ENCODE results near the gene CCDC187. TPM values are rescaled to one million over a fixed set of nuclear protein-coding genes. Genes with fewer than 3 reads are reported as not detected.
A peak's percentile ranks its signal among the peaks of the same experiment; 100 is the strongest.

The CCDC187 gene
- total RNA-seq, 1 donor = 0.10 TPM

- Histone ChIP-seq H3K27me3 (ENCODE audit: insufficient read depth, low read length) (no peaks in the 10 kb centered on the region), H3K4me1 (ENCODE audit: insufficient read depth, low read length) (peaks cover 7% of the 10 kb centered on the region), H3K9me3 (ENCODE audit: low read depth, low read length) (no peaks in the 10 kb centered on the region)
Observed at GRCh38 chr9:136249877-136250559, 53.9 kb downstream of the CCDC187 start.

GRCh38 chr9:136248951-136249876 is 54.7 kb downstream of the CCDC187 start:
- Histone ChIP-seq H3K4me1 (ENCODE audit: insufficient read depth, low read length) (peaks cover 15% of the 10 kb centered on the region), H3K4me3 (ENCODE audit: low read length) (no peak overlapping the region), H3K27me3 (ENCODE audit: insufficient read depth, low read length) (no peaks in the 10 kb centered on the region), H3K9me3 (ENCODE audit: low read depth, low read length) (no peaks in the 10 kb centered on the region)

More at GRCh38 chr9:136249877-136250559, 53.9 kb downstream of the CCDC187 start:
- H3K4me3 ChIP-seq (ENCODE audit: low read length) = no peak overlapping the region

GRCh38 chr9:136247947-136248637 is 55.8 kb downstream of the CCDC187 start:
- peaks cover 26% of the 10 kb centered on the region for H3K4me1 ChIP-seq (ENCODE audit: insufficient read depth, low read length)
- no peaks in the 10 kb centered on the region for H3K9me3 ChIP-seq (ENCODE audit: low read depth, low read length)
- no peak overlapping the region for H3K4me3 ChIP-seq (ENCODE audit: low read length)
- no peaks in the 10 kb centered on the region for H3K27me3 ChIP-seq (ENCODE audit: insufficient read depth, low read length)

GRCh38 chr9:136247551-136247916 is 56.4 kb downstream of the CCDC187 start:
- no peaks in the 10 kb centered on the region for H3K27me3 ChIP-seq (ENCODE audit: insufficient read depth, low read length)
- H3K4me1 ChIP-seq (ENCODE audit: insufficient read depth, low read length) = peaks cover 32% of the 10 kb centered on the region
- no peak overlapping the region for H3K4me3 ChIP-seq (ENCODE audit: low read length)
- no peaks in the 10 kb centered on the region for H3K9me3 ChIP-seq (ENCODE audit: low read depth, low read length)

DNA sequence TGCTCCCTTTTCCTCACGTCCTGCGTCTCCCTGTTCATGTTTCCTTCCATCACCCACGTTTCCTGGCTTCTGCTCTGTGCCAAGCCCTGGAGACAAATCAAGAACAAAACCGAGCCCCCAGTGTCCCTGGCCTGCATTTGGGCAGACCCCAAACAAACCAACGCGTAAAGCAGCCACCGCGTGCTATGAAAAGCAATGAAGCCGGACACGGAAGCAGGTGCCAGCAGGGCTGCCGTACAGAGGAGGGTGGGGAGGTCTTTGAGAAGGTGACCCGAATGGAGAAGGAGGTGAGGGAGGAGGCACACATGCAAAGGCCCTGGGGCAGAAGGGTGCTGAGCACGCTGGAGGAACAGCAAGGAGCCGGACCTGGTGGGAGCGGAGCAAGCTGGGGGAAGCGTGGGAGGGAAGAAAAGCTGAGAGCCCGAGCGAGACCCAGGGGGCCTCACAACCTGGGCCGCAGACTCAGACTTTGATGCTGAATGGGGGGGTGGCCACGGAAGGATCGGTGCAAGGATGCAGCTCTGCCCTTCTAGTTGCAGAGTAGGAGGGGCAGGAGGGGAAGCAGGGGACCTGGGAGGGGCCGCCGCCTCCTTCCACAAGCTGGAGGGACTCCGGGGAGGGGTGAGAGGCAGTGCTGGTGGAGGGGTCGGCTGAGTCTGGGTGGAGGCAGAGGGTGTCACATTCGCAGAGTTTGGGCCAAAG is 56.9 kb downstream of the CCDC187 start:
- no peaks in the 10 kb centered on the region for H3K27me3 ChIP-seq (ENCODE audit: insufficient read depth, low read length)
- H3K9me3 ChIP-seq (ENCODE audit: low read depth, low read length) = no peaks in the 10 kb centered on the region
- H3K4me1 ChIP-seq (ENCODE audit: insufficient read depth, low read length) = peaks cover 37% of the 10 kb centered on the region
- H3K4me3 ChIP-seq (ENCODE audit: low read length) = no peak overlapping the region

GRCh38 chr9:136245219-136246150 is 58.4 kb downstream of the CCDC187 start, which contains the start of gene QSOX2:
Gene QSOX2, minus strand, starts transcription at chr9:136245812. Its CDS starts 9 bp downstream, at chr9:136245803.
- peaks cover 52% of the 10 kb centered on the region for H3K4me1 ChIP-seq (ENCODE audit: insufficient read depth, low read length)
- peak within 1 kb of the TSS; percentile 63 for H3K4me3 ChIP-seq (ENCODE audit: low read length)
- no peaks in the 10 kb centered on the region for H3K9me3 ChIP-seq (ENCODE audit: low read depth, low read length)
- no peaks in the 10 kb centered on the region for H3K27me3 ChIP-seq (ENCODE audit: insufficient read depth, low read length)

GRCh38 chr9:136244969-136245218 is 59.0 kb downstream of the CCDC187 start:
- Histone ChIP-seq H3K27me3 (ENCODE audit: insufficient read depth, low read length) (no peaks in the 10 kb centered on the region), H3K4me1 (ENCODE audit: insufficient read depth, low read length) (peaks cover 57% of the 10 kb centered on the region), H3K9me3 (ENCODE audit: low read depth, low read length) (no peaks in the 10 kb centered on the region), H3K4me3 (ENCODE audit: low read length) (peak overlapping the region; percentile 63)

GRCh38 chr9:136244122-136244968 is 59.5 kb downstream of the CCDC187 start:
- Histone ChIP-seq H3K9me3 (ENCODE audit: low read depth, low read length) (no peaks in the 10 kb centered on the region), H3K4me1 (ENCODE audit: insufficient read depth, low read length) (peaks cover 63% of the 10 kb centered on the region), H3K27me3 (ENCODE audit: insufficient read depth, low read length) (no peaks in the 10 kb centered on the region), H3K4me3 (ENCODE audit: low read length) (peak overlapping the region; percentile 63)

DNA sequence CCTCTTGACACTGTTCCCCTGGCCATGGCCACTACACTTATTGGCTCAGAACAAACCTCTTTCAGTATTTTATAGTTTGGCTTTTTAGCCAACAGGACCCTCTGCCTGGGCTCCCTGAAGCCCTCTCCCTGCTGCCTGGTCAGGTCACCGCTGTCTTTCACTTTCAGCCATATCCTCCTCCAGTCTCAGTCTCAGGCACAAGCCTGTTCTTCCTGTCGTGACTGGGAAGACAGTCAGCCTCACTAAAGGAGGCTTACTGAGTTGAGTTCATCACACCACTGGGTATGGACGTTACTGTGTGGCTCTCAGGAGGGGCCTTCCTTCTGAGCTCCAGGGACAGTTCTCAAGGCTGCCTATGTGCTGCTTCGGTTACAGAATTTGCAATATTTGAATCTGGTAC is 60.3 kb downstream of the CCDC187 start:
- Histone ChIP-seq H3K4me1 (ENCODE audit: insufficient read depth, low read length) (peaks cover 70% of the 10 kb centered on the region), H3K9me3 (ENCODE audit: low read depth, low read length) (no peaks in the 10 kb centered on the region), H3K4me3 (ENCODE audit: low read length) (no peak overlapping the region), H3K27me3 (ENCODE audit: insufficient read depth, low read length) (no peaks in the 10 kb centered on the region)

GRCh38 chr9:136242918-136243525 is 60.9 kb downstream of the CCDC187 start:
- Histone ChIP-seq H3K4me1 (ENCODE audit: insufficient read depth, low read length) (peaks cover 76% of the 10 kb centered on the region), H3K9me3 (ENCODE audit: low read depth, low read length) (no peaks in the 10 kb centered on the region), H3K4me3 (ENCODE audit: low read length) (no peak overlapping the region), H3K27me3 (ENCODE audit: insufficient read depth, low read length) (no peaks in the 10 kb centered on the region)

- Histone ChIP-seq H3K4me3 (ENCODE audit: low read length) (no peak overlapping the region), H3K4me1 (ENCODE audit: insufficient read depth, low read length) (peaks cover 83% of the 10 kb centered on the region), H3K9me3 (ENCODE audit: low read depth, low read length) (no peaks in the 10 kb centered on the region), H3K27me3 (ENCODE audit: insufficient read depth, low read length) (no peaks in the 10 kb centered on the region)
Observed at GRCh38 chr9:136242248-136242647, 61.6 kb downstream of the CCDC187 start.

- Histone ChIP-seq H3K9me3 (ENCODE audit: low read depth, low read length) (no peaks in the 10 kb centered on the region), H3K4me3 (ENCODE audit: low read length) (no peak overlapping the region), H3K4me1 (ENCODE audit: insufficient read depth, low read length) (peaks cover 83% of the 10 kb centered on the region), H3K27me3 (ENCODE audit: insufficient read depth, low read length) (no peaks in the 10 kb centered on the region)
Observed at GRCh38 chr9:136241542-136241941, 62.4 kb downstream of the CCDC187 start.

DNA sequence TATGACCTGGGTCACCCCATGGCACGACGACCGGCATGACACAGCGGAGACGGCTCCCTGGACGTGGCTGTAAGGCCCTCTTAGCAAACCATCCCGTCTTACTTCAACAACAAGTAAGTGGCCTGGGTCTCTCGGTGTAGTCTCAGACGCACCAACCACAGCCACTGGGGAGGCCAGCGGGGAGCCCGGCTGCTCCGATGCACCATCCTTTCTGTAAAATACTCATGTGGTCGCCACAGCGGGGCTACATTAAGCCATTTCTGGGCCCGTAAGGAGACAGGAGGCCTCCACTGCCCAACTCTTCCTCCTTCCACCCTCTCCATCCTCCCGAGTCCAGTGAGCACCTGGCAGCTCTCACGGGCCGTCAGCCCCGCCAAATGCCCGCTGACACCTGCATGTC is 63.0 kb downstream of the CCDC187 start:
- Histone ChIP-seq H3K27me3 (ENCODE audit: insufficient read depth, low read length) (no peaks in the 10 kb centered on the region), H3K4me1 (ENCODE audit: insufficient read depth, low read length) (peaks cover 80% of the 10 kb centered on the region), H3K9me3 (ENCODE audit: low read depth, low read length) (no peaks in the 10 kb centered on the region), H3K4me3 (ENCODE audit: low read length) (no peak overlapping the region)

Data from mononuclear cell (primary cell).